ENCODE measurements around the gene IGF2R. TPM values are rescaled to one million over a fixed set of nuclear protein-coding genes. Genes with fewer than 3 reads are reported as not detected.
A peak's percentile ranks its signal among the peaks of the same experiment; 100 is the strongest.

Gene IGF2R
- total RNA-seq, 1 donor from 2014 or later: 156 TPM

GRCh38 chr6:160036331-160036695 is 67.4 kb downstream of the IGF2R start:
- peaks cover 73% of the 10 kb centered on the region for H3K36me3 ChIP-seq
- no peak overlapping the region for H3K27ac ChIP-seq
- H3K4me3 ChIP-seq: no peak overlapping the region
- no peaks in the 10 kb centered on the region for H3K9me3 ChIP-seq
- no peaks in the 10 kb centered on the region for H3K27me3 ChIP-seq (ENCODE audit: low read depth)
- H3K4me1 ChIP-seq: no peaks in the 10 kb centered on the region
- ATAC-seq: no peak
- TF ChIP-seq, protein P1, sequence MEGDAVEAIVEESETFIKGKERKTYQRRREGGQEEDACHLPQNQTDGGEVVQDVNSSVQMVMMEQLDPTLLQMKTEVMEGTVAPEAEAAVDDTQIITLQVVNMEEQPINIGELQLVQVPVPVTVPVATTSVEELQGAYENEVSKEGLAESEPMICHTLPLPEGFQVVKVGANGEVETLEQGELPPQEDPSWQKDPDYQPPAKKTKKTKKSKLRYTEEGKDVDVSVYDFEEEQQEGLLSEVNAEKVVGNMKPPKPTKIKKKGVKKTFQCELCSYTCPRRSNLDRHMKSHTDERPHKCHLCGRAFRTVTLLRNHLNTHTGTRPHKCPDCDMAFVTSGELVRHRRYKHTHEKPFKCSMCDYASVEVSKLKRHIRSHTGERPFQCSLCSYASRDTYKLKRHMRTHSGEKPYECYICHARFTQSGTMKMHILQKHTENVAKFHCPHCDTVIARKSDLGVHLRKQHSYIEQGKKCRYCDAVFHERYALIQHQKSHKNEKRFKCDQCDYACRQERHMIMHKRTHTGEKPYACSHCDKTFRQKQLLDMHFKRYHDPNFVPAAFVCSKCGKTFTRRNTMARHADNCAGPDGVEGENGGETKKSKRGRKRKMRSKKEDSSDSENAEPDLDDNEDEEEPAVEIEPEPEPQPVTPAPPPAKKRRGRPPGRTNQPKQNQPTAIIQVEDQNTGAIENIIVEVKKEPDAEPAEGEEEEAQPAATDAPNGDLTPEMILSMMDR (IDR thresholded peaks at IDR 0.05): no peak
- no peak for DNase-seq
- intact Hi-C loops (cut with DNase I): no loop called here

DNA sequence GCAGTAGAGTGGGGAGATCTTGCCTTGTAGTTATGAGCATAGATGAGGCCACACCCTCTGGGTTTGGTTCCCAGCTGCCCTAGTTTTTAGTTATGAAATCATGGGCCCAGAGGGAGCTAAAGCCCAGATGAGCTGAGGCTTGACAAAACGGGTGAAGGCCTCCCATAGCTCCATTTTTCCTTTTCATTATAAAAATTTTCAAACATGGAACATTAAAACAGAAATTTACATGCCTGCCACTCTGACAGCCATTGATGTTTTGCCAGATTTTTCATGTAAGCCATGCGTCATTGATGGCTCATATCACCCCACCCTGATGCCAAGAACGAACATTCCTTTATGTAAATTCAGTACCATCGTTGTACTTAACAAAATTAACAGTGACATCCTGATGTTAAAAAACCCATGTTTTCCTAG is 67.9 kb downstream of the IGF2R start:
- H3K36me3 ChIP-seq: peaks cover 73% of the 10 kb centered on the region

DNA sequence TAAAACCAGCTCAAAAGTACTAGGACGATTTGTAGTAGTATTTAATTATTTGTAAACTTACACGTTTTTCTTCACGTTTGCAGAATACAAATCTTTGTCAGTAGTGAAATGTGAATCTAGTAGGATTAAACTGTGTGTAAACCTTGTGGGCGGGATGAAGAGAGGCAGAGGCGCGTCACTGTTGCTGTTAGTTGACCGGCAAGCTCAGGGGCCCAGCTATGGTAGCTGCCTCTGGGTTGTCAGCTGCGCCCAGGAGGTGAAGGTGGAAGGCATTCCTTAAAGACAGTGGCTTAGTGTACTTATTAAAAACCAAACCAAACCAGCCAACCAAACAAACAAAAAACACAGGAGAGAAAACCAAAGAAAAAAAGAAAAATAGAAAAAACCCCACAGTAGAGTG is 69.6 kb downstream of the IGF2R start:
- intact Hi-C loops (cut with DNase I): no loop called here
- peaks cover 9% of the 10 kb centered on the region for H3K4me1 ChIP-seq
- no peaks in the 10 kb centered on the region for H3K27me3 ChIP-seq (ENCODE audit: low read depth)
- H3K36me3 ChIP-seq: peaks cover 73% of the 10 kb centered on the region
- no peak overlapping the region for H3K4me3 ChIP-seq
- TF ChIP-seq, protein P1 (IDR thresholded peaks at IDR 0.05): no peak
- ATAC-seq: no peak
- DNase-seq: no peak
- H3K9me3 ChIP-seq: no peaks in the 10 kb centered on the region
- no peak overlapping the region for H3K27ac ChIP-seq

More for the DNA sequence above, 67.9 kb downstream of the IGF2R start:
- H3K4me3 ChIP-seq: no peak overlapping the region
- H3K4me1 ChIP-seq: peaks cover 1% of the 10 kb centered on the region
- intact Hi-C loops (cut with DNase I): no loop called here
- TF ChIP-seq, protein P1 (IDR thresholded peaks at IDR 0.05): no peak
- DNase-seq: no peak
- no peaks in the 10 kb centered on the region for H3K9me3 ChIP-seq
- H3K27me3 ChIP-seq (ENCODE audit: low read depth): no peaks in the 10 kb centered on the region
- ATAC-seq: peak in 1 of 2 donors; percentile 46
- no peak overlapping the region for H3K27ac ChIP-seq

GRCh38 chr6:160039441-160039840 is 70.6 kb downstream of the IGF2R start:
- H3K9me3 ChIP-seq: no peaks in the 10 kb centered on the region
- H3K27me3 ChIP-seq (ENCODE audit: low read depth): no peaks in the 10 kb centered on the region
- DNase-seq: no peak
- H3K36me3 ChIP-seq: peaks cover 74% of the 10 kb centered on the region
- TF ChIP-seq, protein P1 (IDR thresholded peaks at IDR 0.05): no peak
- no peak overlapping the region for H3K27ac ChIP-seq
- peaks cover 9% of the 10 kb centered on the region for H3K4me1 ChIP-seq
- ATAC-seq: no peak
- no peak overlapping the region for H3K4me3 ChIP-seq
- intact Hi-C loops (cut with DNase I): no loop called here

DNA sequence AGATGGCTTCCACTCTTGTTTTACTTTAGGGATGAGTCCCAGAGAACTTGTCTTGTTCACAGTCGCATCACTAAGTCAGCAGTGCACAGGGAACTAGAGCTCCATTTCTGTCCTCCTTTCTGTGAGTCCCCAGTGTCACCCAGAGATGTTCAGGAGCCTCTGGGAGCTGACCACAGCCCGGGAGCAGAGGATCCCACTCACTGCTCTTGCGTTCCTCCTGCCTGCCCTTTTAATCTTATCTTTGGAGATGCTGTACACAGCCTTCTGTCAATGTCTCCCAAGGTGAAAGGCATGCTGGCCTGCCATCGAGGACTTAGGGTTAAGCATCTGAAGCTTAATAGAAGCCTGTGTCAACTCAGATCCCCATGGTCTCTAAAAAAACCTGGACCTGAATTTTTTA is 71.2 kb downstream of the IGF2R start:
- ATAC-seq (no peak), DNase-seq (no peak)
- H3K27me3 ChIP-seq (ENCODE audit: low read depth): no peaks in the 10 kb centered on the region
- intact Hi-C loops (cut with DNase I): no loop called here
- no peaks in the 10 kb centered on the region for H3K9me3 ChIP-seq
- no peak overlapping the region for H3K27ac ChIP-seq
- TF ChIP-seq, protein P1 (IDR thresholded peaks at IDR 0.05): no peak
- peaks cover 74% of the 10 kb centered on the region for H3K36me3 ChIP-seq
- H3K4me1 ChIP-seq: peaks cover 9% of the 10 kb centered on the region
- H3K4me3 ChIP-seq: no peak overlapping the region
